Fibroblast of villous mesenchyme (primary cell): Measurements from ENCODE around the gene TRAPPC10. TPM values are rescaled to one million over a fixed set of nuclear protein-coding genes. Genes with fewer than 3 reads are reported as not detected.

Source experiments
- DNase-seq: peaks from one replicate; pipeline ENCODE4 v3.0.0-alpha.2; 2010; ENCODE audit warnings: low read depth
- H3K4me3 ChIP-seq: 2 replicates; pipeline ENCODE4 v1.5.1; 2011; ENCODE audit warnings: low read depth, mild to moderate bottlenecking, low read length
- CTCF ChIP-seq: IDR thresholded peaks from 2 replicates; pipeline ENCODE4 v1.5.1; 2012; ENCODE audit warnings: low read depth, mild to moderate bottlenecking, low read length; ENCODE audit not compliant: insufficient read depth
- total RNA-seq: library from RNA; depleted of rRNA; stranded (reverse); fragments of >200 nt; gene quantifications from 2 replicates; pipeline ENCODE4 v1.2.3, GENCODE V29; 2012

TRAPPC10 gene
- total RNA-seq, 1 donor: 28.5 TPM

- no peak overlapping the region for H3K4me3 ChIP-seq
- no peak for DNase-seq
- TF ChIP-seq CTCF: no peak
Observed at GRCh38 chr21:43974791-43975468, 37.2 kb upstream of the TRAPPC10 start.

- TF ChIP-seq CTCF: peak; percentile 98
- peak; percentile 67 for DNase-seq
- H3K4me3 ChIP-seq: no peak overlapping the region
Observed at GRCh38 chr21:43975469-43976098, 36.5 kb upstream of the TRAPPC10 start.

- no peak for DNase-seq
- TF ChIP-seq CTCF: no peak
- H3K4me3 ChIP-seq: no peak overlapping the region
Observed at GRCh38 chr21:43976661-43977060, 35.4 kb upstream of the TRAPPC10 start.

- no peak overlapping the region for H3K4me3 ChIP-seq
- TF ChIP-seq CTCF: no peak
- DNase-seq: no peak
Observed at GRCh38 chr21:43978060-43978459, 34.0 kb upstream of the TRAPPC10 start.

- DNase-seq: no peak
- no peak overlapping the region for H3K4me3 ChIP-seq
- TF ChIP-seq CTCF: peak; percentile 14
Observed at GRCh38 chr21:43979654-43980053, 32.5 kb upstream of the TRAPPC10 start.

GRCh38 chr21:43981151-43981870 lies 30.8 kb upstream of the TRAPPC10 start:
- DNase-seq: no peak
- TF ChIP-seq CTCF: no peak

More at GRCh38 chr21:43981151-43981870, 30.8 kb upstream of the TRAPPC10 start:
- no peak overlapping the region for H3K4me3 ChIP-seq
